ENCODE results near the gene ATP9A.
"Not testable (repeated sequence)": the region's sequence is repeated elsewhere in the genome, so short reads cannot be mapped to it uniquely, and the experiment has no call there.

ATP9A gene

DNA sequence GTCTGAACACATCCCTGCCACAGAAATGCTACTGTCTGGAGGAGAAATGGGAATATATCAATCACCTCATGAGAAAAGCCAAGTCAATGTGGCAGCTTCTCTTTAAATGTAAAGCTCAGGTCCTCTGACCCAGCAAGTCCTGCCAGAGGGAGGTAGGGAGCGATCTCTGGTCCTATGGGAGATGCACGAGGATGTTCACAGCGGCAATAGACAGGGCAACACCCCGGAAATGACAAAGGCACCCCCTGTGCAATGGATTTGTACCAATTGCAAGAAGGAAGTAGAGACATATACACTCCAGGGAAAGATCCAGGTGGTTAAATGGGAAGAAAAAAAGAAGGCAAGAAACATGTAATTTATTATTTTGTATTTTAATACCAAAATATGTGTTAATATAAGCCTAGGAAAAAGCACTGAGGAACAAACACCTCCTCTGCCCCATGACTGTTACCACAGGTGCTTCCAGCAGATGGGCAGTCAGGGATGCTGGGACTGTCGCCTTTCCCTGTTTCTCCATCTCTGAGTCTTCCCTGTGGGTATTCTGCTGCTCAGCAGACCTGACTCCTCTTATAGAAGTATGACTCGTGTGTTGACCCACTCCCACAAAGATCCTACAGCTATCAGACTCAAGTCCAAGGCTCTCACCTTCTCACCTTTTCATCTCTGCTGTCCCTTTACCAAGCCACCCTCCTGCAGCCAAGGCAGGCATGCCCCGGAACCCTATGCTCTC, 20.8 kb downstream of the ATP9A start:
- Histone ChIP-seq H3K79me2 (ENCODE audit: insufficient read depth, low read depth) (no peaks in the 10 kb centered on the region), H3K9ac (no peak overlapping the region), H3K4me3 (IDR thresholded peaks at IDR 0.05; ENCODE audit: insufficient read depth, low read depth, low read length) (no peak overlapping the region), H3K4me2 (no peak overlapping the region), H2AFZ (ENCODE audit: low read depth) (no peak overlapping the region), H4K20me1 (ENCODE audit: insufficient read depth) (no peaks in the 10 kb centered on the region), H3K27me3 (ENCODE audit: insufficient read depth, low read depth) (no peaks in the 10 kb centered on the region), H3K36me3 (ENCODE audit: insufficient read depth) (no peaks in the 10 kb centered on the region), H3K27ac (no peak overlapping the region), H3K4me1 (ENCODE audit: low read depth, poor library complexity, severe bottlenecking) (no peaks in the 10 kb centered on the region)
- TF ChIP-seq, protein P1, sequence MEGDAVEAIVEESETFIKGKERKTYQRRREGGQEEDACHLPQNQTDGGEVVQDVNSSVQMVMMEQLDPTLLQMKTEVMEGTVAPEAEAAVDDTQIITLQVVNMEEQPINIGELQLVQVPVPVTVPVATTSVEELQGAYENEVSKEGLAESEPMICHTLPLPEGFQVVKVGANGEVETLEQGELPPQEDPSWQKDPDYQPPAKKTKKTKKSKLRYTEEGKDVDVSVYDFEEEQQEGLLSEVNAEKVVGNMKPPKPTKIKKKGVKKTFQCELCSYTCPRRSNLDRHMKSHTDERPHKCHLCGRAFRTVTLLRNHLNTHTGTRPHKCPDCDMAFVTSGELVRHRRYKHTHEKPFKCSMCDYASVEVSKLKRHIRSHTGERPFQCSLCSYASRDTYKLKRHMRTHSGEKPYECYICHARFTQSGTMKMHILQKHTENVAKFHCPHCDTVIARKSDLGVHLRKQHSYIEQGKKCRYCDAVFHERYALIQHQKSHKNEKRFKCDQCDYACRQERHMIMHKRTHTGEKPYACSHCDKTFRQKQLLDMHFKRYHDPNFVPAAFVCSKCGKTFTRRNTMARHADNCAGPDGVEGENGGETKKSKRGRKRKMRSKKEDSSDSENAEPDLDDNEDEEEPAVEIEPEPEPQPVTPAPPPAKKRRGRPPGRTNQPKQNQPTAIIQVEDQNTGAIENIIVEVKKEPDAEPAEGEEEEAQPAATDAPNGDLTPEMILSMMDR (conservative IDR thresholded peaks at IDR 0.05; ENCODE audit: low read depth, low read length) = no peak

DNA sequence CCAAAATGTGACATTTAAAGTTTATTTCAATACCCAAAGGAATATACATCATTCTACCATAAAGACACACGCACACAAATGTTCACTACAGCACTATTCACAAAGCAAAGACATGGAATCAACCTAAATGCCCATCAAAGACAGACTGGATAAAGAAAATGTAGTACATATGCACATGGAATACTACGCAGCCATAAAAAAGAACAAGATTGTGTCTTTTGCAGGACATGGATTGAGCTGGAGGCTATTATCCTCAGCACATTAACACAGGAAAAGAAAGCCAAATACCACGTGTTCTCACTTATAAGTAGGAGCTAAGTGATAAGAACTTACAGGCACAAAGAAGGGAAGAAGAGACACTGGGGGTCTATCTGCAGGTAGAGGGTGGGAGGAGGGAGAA, 22.4 kb downstream of the ATP9A start:
- Histone ChIP-seq H3K4me1 (ENCODE audit: low read depth, poor library complexity, severe bottlenecking) (no peaks in the 10 kb centered on the region), H3K79me2 (ENCODE audit: insufficient read depth, low read depth) (no peaks in the 10 kb centered on the region), H3K4me2 (no peak overlapping the region), H3K36me3 (ENCODE audit: insufficient read depth) (no peaks in the 10 kb centered on the region), H3K27ac (no peak overlapping the region), H4K20me1 (ENCODE audit: insufficient read depth) (no peaks in the 10 kb centered on the region), H3K9ac (no peak overlapping the region), H3K4me3 (IDR thresholded peaks at IDR 0.05; ENCODE audit: insufficient read depth, low read depth, low read length) (no peak overlapping the region), H2AFZ (ENCODE audit: low read depth) (no peak overlapping the region), H3K27me3 (ENCODE audit: insufficient read depth, low read depth) (no peaks in the 10 kb centered on the region)
- TF ChIP-seq, protein P1 (conservative IDR thresholded peaks at IDR 0.05; ENCODE audit: low read depth, low read length) = no peak

DNA sequence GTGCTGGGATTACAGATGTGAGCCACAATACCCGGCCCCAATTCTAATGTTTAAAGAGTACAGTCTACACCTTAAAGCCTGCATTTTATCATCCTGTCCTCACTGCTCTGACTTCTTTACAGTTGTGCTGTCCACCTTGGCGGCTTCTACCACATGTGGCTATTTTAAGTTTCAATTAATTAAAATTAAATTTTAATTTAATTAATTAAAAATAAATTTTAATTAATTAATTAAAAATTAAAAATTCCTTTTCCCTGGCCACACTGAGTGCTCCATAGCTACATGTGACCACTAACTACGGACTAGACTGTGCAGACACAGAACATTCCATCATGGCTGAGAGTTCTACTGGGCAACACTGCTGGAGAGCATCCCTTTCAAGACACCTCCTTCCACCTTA, 27.4 kb downstream of the ATP9A start:
- no peaks in the 10 kb centered on the region for H3K36me3 ChIP-seq (ENCODE audit: insufficient read depth)
- H3K4me3 ChIP-seq (IDR thresholded peaks at IDR 0.05; ENCODE audit: insufficient read depth, low read depth, low read length) = no peak overlapping the region
- no peaks in the 10 kb centered on the region for H4K20me1 ChIP-seq (ENCODE audit: insufficient read depth)
- H3K79me2 ChIP-seq (ENCODE audit: insufficient read depth, low read depth) = no peaks in the 10 kb centered on the region
- H3K9ac ChIP-seq = no peak overlapping the region
- no peak overlapping the region for H3K4me2 ChIP-seq
- H3K27me3 ChIP-seq (ENCODE audit: insufficient read depth, low read depth) = no peaks in the 10 kb centered on the region
- H3K4me1 ChIP-seq (ENCODE audit: low read depth, poor library complexity, severe bottlenecking) = no peaks in the 10 kb centered on the region
- H3K27ac ChIP-seq = no peak overlapping the region
- H2AFZ ChIP-seq (ENCODE audit: low read depth) = no peak overlapping the region
- TF ChIP-seq, protein P1 (conservative IDR thresholded peaks at IDR 0.05; ENCODE audit: low read depth, low read length) = no peak

DNA sequence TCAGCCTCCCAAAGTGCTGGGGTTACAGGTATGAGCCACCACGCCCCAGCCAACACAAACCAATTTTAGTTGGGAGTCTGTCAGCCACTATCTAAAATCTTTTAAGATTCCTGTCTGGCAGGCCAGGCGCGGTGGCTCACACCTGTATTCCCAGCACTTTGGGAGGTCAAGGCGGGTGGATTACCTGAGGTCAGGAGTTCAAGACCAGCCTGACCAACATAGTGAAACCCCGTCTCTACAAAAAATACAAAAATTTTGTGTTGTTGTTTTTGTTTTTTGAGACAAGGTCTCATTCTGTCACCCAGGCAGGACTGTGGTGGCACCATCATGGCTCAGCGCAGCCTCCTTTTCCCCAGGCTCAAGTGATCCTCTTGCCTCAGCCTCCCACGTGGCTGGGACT, 27.9 kb downstream of the ATP9A start:
- not testable (repeated sequence) for H3K9ac ChIP-seq; H3K79me2 ChIP-seq (ENCODE audit: insufficient read depth, low read depth); H3K4me3 ChIP-seq (IDR thresholded peaks at IDR 0.05; ENCODE audit: insufficient read depth, low read depth, low read length); H3K27ac ChIP-seq; H4K20me1 ChIP-seq (ENCODE audit: insufficient read depth); H3K36me3 ChIP-seq (ENCODE audit: insufficient read depth); H3K4me2 ChIP-seq; H3K27me3 ChIP-seq (ENCODE audit: insufficient read depth, low read depth); H2AFZ ChIP-seq (ENCODE audit: low read depth); H3K4me1 ChIP-seq (ENCODE audit: low read depth, poor library complexity, severe bottlenecking)

DNA sequence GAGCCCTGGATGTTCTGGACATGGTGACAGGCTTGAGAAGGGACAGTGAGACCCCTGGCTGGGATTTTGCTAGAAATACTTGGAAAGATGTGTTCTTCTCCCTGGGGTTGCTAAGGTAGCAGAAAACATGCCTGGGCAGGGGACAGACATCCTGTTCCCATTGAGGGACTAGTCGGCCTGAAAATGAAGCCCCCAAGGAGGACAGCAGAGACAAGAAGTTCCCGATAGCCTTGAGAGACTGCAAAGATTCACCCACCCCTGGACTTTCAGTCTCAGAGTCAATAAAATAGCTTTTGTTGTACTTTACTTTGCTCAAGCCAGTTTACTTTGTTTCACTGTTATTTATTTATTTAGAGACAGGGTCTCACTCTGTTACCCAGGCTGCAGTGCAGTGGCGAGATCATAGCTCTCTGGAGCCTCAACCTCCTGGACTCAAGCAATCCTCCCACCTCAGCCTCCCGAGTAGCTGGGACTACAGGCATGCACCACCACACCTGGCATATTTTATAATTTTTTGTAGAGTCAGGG, 28.4 kb downstream of the ATP9A start:
- no peaks in the 10 kb centered on the region for H3K4me1 ChIP-seq (ENCODE audit: low read depth, poor library complexity, severe bottlenecking)
- H2AFZ ChIP-seq (ENCODE audit: low read depth) = no peak overlapping the region
- H3K27me3 ChIP-seq (ENCODE audit: insufficient read depth, low read depth) = no peaks in the 10 kb centered on the region
- H3K79me2 ChIP-seq (ENCODE audit: insufficient read depth, low read depth) = no peaks in the 10 kb centered on the region
- TF ChIP-seq, protein P1 (conservative IDR thresholded peaks at IDR 0.05; ENCODE audit: low read depth, low read length) = no peak
- no peaks in the 10 kb centered on the region for H4K20me1 ChIP-seq (ENCODE audit: insufficient read depth)
- H3K4me3 ChIP-seq (IDR thresholded peaks at IDR 0.05; ENCODE audit: insufficient read depth, low read depth, low read length) = no peak overlapping the region
- no peak overlapping the region for H3K4me2 ChIP-seq
- H3K36me3 ChIP-seq (ENCODE audit: insufficient read depth) = no peaks in the 10 kb centered on the region
- H3K9ac ChIP-seq = no peak overlapping the region
- H3K27ac ChIP-seq = no peak overlapping the region

Measured in KMS-11 (cell line).